ENCODE data around the gene CGREF1. TPM values are rescaled to one million over a fixed set of nuclear protein-coding genes. Genes with fewer than 3 reads are reported as not detected.

The CGREF1 gene
- total RNA-seq, 4 donors from 2014 or later, result 4.0 to 8.5 (median 6.2) TPM

DNA sequence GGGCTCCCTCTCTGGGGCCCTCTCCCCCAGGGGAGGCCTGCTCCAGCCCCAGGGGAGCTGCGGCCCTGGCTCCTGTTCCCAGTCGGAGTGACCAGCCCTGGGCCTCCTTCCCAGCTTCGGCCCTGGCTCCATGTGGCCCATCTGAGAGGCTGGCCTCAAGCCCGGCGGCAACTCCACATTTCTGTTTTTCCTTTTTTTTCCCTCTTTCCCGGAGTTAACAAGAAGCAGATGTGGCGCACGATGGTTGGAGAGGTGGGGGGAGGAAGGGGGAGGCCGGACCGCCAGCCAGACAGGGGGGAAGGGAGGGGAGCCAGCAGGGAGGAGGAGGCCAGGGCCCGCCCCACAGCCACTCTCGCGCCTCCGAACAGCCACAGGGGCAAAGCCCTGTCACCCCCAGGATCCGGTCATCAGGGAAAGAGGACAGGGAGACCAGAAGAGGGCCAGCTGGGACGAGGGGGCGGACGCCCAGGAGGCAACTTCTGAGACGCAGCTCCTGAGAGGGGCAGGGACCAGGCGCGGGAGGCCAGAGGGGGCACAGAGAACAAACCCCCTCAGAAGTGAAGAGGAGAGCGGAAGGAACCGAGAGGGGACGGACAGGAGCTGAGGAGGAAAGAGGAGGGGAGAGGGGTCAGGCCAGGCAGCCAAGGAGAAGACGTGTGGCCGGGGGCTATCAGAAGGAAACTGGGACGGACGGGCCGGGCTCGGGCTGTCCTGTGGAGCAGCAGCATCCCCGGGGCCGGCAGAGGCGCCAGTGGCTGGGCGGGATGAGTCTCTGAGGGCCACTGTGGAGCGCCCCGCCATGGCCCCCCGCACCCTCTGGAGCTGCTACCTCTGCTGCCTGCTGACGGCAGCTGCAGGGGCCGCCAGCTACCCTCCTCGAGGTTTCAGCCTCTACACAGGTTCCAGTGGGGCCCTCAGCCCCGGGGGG lies 40.4 kb downstream of the CGREF1 start, which contains the start of gene EMILIN1:
Gene EMILIN1 (plus strand): TSS at position 349 of the 928 bp plus-strand sequence. CDS start 451 bp downstream, at position 800.
- TF ChIP-seq, protein P1, sequence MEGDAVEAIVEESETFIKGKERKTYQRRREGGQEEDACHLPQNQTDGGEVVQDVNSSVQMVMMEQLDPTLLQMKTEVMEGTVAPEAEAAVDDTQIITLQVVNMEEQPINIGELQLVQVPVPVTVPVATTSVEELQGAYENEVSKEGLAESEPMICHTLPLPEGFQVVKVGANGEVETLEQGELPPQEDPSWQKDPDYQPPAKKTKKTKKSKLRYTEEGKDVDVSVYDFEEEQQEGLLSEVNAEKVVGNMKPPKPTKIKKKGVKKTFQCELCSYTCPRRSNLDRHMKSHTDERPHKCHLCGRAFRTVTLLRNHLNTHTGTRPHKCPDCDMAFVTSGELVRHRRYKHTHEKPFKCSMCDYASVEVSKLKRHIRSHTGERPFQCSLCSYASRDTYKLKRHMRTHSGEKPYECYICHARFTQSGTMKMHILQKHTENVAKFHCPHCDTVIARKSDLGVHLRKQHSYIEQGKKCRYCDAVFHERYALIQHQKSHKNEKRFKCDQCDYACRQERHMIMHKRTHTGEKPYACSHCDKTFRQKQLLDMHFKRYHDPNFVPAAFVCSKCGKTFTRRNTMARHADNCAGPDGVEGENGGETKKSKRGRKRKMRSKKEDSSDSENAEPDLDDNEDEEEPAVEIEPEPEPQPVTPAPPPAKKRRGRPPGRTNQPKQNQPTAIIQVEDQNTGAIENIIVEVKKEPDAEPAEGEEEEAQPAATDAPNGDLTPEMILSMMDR (IDR thresholded peaks at IDR 0.05; ENCODE audit: low read depth), result no peak

DNA sequence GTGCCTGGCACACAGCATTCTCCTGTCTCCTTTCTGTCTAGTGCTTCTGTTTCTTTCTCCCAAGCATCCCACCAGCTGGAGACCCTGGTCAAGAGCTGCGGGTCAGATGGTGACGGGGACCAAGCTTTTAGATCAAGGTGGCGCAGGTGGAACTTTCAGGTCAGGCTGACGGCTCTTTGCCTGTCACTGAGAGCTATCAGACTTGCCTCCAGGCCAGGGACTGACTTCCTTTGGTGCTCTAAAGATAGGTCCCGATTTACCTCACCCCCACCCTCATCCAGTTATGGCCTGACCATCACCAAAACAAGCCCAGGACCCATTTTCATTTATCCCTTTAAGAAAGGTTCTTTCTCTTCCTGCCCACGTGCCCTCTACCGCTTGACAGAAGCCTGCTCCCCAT lies 41.7 kb downstream of the CGREF1 start:
- TF ChIP-seq, protein P1 (IDR thresholded peaks at IDR 0.05; ENCODE audit: low read depth), result no peak

DNA sequence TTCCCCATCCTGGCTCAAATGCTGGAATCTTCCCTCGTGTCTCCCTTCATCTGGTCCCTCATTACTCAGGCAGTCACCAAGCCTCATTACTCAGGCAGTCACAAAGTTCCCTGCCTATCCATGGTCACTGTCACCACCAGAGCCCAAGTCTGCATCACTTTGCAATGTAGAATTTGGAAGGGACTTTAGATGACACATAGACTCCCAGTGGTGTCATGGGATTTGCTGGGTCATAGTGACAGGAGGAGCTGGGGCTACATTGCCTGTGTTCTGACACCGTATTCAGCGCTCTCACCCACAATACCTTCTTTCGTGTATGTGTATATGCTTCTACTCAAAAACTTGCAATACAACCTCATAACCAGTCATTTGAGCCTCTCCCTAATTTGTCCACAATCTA lies 42.6 kb downstream of the CGREF1 start:
- TF ChIP-seq, protein P1 (IDR thresholded peaks at IDR 0.05; ENCODE audit: low read depth), result no peak

DNA sequence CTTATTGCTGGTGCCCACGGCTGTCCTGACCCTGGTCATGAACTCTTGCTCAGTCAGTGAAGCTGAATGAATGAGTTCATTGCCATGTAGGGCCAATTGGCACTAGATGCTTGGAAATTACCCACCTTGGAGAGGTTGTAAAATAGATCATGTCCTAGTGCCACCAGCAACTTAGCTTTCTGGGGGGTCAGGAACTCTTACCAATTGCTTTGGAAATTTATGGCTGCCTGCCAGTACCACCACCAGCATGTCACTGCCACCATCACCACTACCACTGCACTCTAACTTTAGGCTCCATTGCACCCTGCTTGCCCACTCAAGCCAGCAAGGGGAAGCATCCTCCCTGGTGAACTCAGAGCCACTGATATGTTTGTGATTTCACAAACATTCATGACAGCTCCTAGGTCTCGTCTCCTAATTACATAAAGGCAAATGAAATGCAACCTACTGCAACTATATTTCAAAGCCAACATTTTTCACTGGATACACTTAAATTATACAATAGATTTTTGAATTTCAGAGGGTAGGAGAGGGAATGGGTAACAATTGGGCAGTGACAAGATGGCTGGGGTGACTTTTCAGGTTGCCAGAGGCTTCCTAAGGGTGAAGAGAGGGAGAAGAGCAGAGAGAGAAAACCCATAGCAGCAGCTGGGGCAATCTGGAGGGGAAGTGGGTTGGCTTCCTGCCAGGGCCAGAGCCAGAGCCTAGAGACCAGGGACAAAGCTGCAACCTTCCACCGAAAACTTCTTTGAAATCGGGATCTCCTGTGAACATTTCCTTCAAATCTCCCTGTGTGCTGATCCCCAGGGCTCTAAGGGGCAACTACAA lies 44.0 kb downstream of the CGREF1 start:
- TF ChIP-seq, protein P1 (IDR thresholded peaks at IDR 0.05; ENCODE audit: low read depth), result no peak

DNA sequence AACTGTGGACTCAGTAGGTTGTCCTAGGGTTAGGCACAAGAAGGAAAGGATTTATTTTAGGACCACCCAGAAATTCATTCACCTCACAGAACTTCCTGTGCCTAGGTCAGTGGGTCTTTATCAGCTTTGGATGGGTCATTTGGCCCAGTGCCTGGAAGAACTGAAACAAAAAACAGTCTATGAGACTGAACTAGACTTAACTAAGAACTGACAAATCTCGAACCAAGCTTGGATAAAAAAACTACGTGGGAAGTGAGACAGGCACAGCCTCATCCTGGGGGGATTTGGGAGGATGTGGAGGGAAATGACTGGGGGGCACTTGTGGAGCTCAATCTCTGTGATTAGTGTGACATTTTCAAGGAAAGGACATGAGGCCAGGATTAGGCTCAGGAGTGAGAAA lies 45.1 kb downstream of the CGREF1 start:
- TF ChIP-seq, protein P1 (IDR thresholded peaks at IDR 0.05; ENCODE audit: low read depth), result no peak

DNA sequence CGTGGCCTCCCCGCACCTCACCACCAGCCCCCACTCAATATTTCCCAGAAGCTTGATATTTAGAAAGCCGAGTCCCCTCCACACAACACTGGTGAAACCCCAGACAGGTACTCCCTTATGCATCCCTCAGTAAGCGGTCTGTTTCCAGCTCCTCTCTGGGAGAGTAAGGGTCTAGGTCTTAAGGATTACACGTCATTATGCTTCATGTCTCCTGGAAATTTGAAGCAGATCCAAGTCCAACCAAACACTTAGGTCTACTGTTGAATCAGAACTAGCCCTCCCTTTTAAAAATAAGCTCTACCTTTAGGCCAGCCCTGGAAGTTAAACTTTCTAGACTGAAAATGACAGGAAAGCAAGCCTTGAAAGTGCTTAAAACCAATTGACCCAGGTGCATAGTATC lies 46.0 kb downstream of the CGREF1 start:
- TF ChIP-seq, protein P1 (IDR thresholded peaks at IDR 0.05; ENCODE audit: low read depth), result no peak

Measured in subcutaneous adipose tissue (tissue), 4 donors.